IPS-18a (cell line): Measurements from ENCODE around the gene RBMS1.

Experiments
- H3K27ac ChIP-seq: one replicate; pipeline ENCODE4 v1.5.1; 2013; ENCODE audit warnings: low read length
- H3K27me3 ChIP-seq: one replicate; pipeline ENCODE4 v1.6.1; 2013; ENCODE audit warnings: mild to moderate bottlenecking, low read length; ENCODE audit not compliant: control insufficient read depth, insufficient read depth
- H3K36me3 ChIP-seq: one replicate; pipeline ENCODE4 v1.6.1; 2013; ENCODE audit warnings: low read depth, low read length; ENCODE audit not compliant: control insufficient read depth
- H3K4me1 ChIP-seq: one replicate; pipeline ENCODE4 v1.6.1; 2013; ENCODE audit warnings: low read depth, low read length; ENCODE audit not compliant: control insufficient read depth
- H3K4me3 ChIP-seq: one replicate; pipeline ENCODE4 v1.5.1; 2013; ENCODE audit warnings: low read length
- H3K9ac ChIP-seq: one replicate; pipeline ENCODE4 v1.6.1; 2013; ENCODE audit warnings: mild to moderate bottlenecking, low read length, moderate library complexity
- H3K9me3 ChIP-seq: one replicate; pipeline ENCODE4 v1.6.1; 2013; ENCODE audit warnings: low read depth, low read length; ENCODE audit not compliant: control insufficient read depth

RBMS1 gene

GRCh38 chr2:160298960-160299359, 194.6 kb downstream of the RBMS1 start:
- Histone ChIP-seq H3K36me3 (peaks cover 16% of the 10 kb centered on the region), H3K4me3 (no peak overlapping the region), H3K9me3 (no peaks in the 10 kb centered on the region), H3K9ac (no peak overlapping the region), H3K27ac (no peak overlapping the region), H3K27me3 (no peaks in the 10 kb centered on the region), H3K4me1 (no peaks in the 10 kb centered on the region)

- Histone ChIP-seq H3K4me1 (no peaks in the 10 kb centered on the region), H3K9ac (no peak overlapping the region), H3K27me3 (no peaks in the 10 kb centered on the region), H3K4me3 (no peak overlapping the region), H3K27ac (no peak overlapping the region), H3K9me3 (no peaks in the 10 kb centered on the region), H3K36me3 (peaks cover 8% of the 10 kb centered on the region)
Measured at GRCh38 chr2:160295519-160296207, 197.9 kb downstream of the RBMS1 start.

- Histone ChIP-seq H3K4me1 (no peaks in the 10 kb centered on the region), H3K9me3 (no peaks in the 10 kb centered on the region), H3K4me3 (no peak overlapping the region), H3K9ac (no peak overlapping the region), H3K36me3 (peaks cover 7% of the 10 kb centered on the region), H3K27me3 (no peaks in the 10 kb centered on the region), H3K27ac (no peak overlapping the region)
Measured at GRCh38 chr2:160294889-160295288, 198.7 kb downstream of the RBMS1 start.

GRCh38 chr2:160294339-160294803, 199.2 kb downstream of the RBMS1 start:
- H3K9me3 ChIP-seq: no peaks in the 10 kb centered on the region
- H3K27me3 ChIP-seq: no peaks in the 10 kb centered on the region
- no peak overlapping the region for H3K9ac ChIP-seq
- H3K4me3 ChIP-seq: no peak overlapping the region
- no peak overlapping the region for H3K27ac ChIP-seq
- H3K4me1 ChIP-seq: no peaks in the 10 kb centered on the region
- H3K36me3 ChIP-seq: peaks cover 2% of the 10 kb centered on the region

- Histone ChIP-seq H3K4me1 (no peaks in the 10 kb centered on the region), H3K9ac (no peak overlapping the region), H3K4me3 (no peak overlapping the region), H3K9me3 (no peaks in the 10 kb centered on the region), H3K27ac (no peak overlapping the region), H3K27me3 (no peaks in the 10 kb centered on the region), H3K36me3 (no peaks in the 10 kb centered on the region)
Measured at GRCh38 chr2:160293391-160294091, 200.1 kb downstream of the RBMS1 start.

- Histone ChIP-seq H3K36me3 (no peaks in the 10 kb centered on the region), H3K9ac (no peak overlapping the region), H3K4me3 (no peak overlapping the region), H3K27ac (no peak overlapping the region), H3K9me3 (no peaks in the 10 kb centered on the region), H3K27me3 (no peaks in the 10 kb centered on the region), H3K4me1 (no peaks in the 10 kb centered on the region)
Measured at GRCh38 chr2:160292225-160292624, 201.4 kb downstream of the RBMS1 start.

- H3K4me1 ChIP-seq: no peaks in the 10 kb centered on the region
- H3K27ac ChIP-seq: no peak overlapping the region
- H3K27me3 ChIP-seq: no peaks in the 10 kb centered on the region
- no peaks in the 10 kb centered on the region for H3K9me3 ChIP-seq
- H3K4me3 ChIP-seq: no peak overlapping the region
- peaks cover 4% of the 10 kb centered on the region for H3K36me3 ChIP-seq
- no peak overlapping the region for H3K9ac ChIP-seq
Measured at GRCh38 chr2:160291382-160291781, 202.2 kb downstream of the RBMS1 start.

GRCh38 chr2:160290598-160290997, 203.0 kb downstream of the RBMS1 start:
- Histone ChIP-seq H3K4me1 (no peaks in the 10 kb centered on the region), H3K27me3 (no peaks in the 10 kb centered on the region), H3K36me3 (peaks cover 4% of the 10 kb centered on the region), H3K9me3 (no peaks in the 10 kb centered on the region), H3K9ac (no peak overlapping the region), H3K27ac (no peak overlapping the region), H3K4me3 (no peak overlapping the region)

- Histone ChIP-seq H3K9me3 (no peaks in the 10 kb centered on the region), H3K9ac (no peak overlapping the region), H3K27ac (no peak overlapping the region), H3K27me3 (no peaks in the 10 kb centered on the region), H3K4me1 (no peaks in the 10 kb centered on the region), H3K36me3 (peaks cover 10% of the 10 kb centered on the region), H3K4me3 (no peak overlapping the region)
Measured at GRCh38 chr2:160289831-160290230, 203.8 kb downstream of the RBMS1 start.

GRCh38 chr2:160289126-160289525, 204.5 kb downstream of the RBMS1 start:
- Histone ChIP-seq H3K9ac (no peak overlapping the region), H3K4me1 (no peaks in the 10 kb centered on the region), H3K4me3 (no peak overlapping the region), H3K36me3 (peaks cover 15% of the 10 kb centered on the region), H3K27ac (no peak overlapping the region), H3K9me3 (no peaks in the 10 kb centered on the region), H3K27me3 (no peaks in the 10 kb centered on the region)

- H3K27me3 ChIP-seq: no peaks in the 10 kb centered on the region
- no peak overlapping the region for H3K9ac ChIP-seq
- H3K4me3 ChIP-seq: no peak overlapping the region
- no peaks in the 10 kb centered on the region for H3K9me3 ChIP-seq
- H3K36me3 ChIP-seq: peaks cover 21% of the 10 kb centered on the region
- no peak overlapping the region for H3K27ac ChIP-seq
- no peaks in the 10 kb centered on the region for H3K4me1 ChIP-seq
Measured at GRCh38 chr2:160288324-160288723, 205.3 kb downstream of the RBMS1 start.

GRCh38 chr2:160287476-160287875, 206.1 kb downstream of the RBMS1 start:
- Histone ChIP-seq H3K4me3 (no peak overlapping the region), H3K9ac (no peak overlapping the region), H3K27ac (no peak overlapping the region), H3K4me1 (no peaks in the 10 kb centered on the region), H3K9me3 (no peaks in the 10 kb centered on the region), H3K27me3 (no peaks in the 10 kb centered on the region), H3K36me3 (peaks cover 25% of the 10 kb centered on the region)
